HG03565 (cell line): ENCODE results near the gene NT5C3A.
"Not testable (repeated sequence)": the region's sequence is repeated elsewhere in the genome, so short reads cannot be mapped to it uniquely, and the experiment has no call there.

ENCODE experiments used
- ATAC-seq: cut with Tn5 transposase; IDR thresholded peaks from one replicate; pipeline ENCODE4 v1.9.1; 2021; ENCODE audit warnings: mild to moderate bottlenecking, moderate library complexity; ENCODE audit not compliant: unreplicated experiment

The NT5C3A gene

GRCh38 chr7:32991975-32992700, 70.4 kb downstream of the NT5C3A start:
- ATAC-seq: not testable (repeated sequence)

GRCh38 chr7:32991068-32991585, 71.4 kb downstream of the NT5C3A start:
- not testable (repeated sequence) for ATAC-seq

GRCh38 chr7:32988148-32988547, 74.4 kb downstream of the NT5C3A start:
- peak; percentile 73 for ATAC-seq

- not testable (repeated sequence) for ATAC-seq
Observed at GRCh38 chr7:32979902-32980301, 82.7 kb downstream of the NT5C3A start.

- not testable (repeated sequence) for ATAC-seq
Observed at GRCh38 chr7:32979246-32979645, 83.3 kb downstream of the NT5C3A start.

- ATAC-seq: not testable (repeated sequence)
Observed at GRCh38 chr7:32977159-32977558, 85.4 kb downstream of the NT5C3A start.

GRCh38 chr7:32971967-32972366, 90.6 kb downstream of the NT5C3A start:
- not testable (repeated sequence) for ATAC-seq

DNA sequence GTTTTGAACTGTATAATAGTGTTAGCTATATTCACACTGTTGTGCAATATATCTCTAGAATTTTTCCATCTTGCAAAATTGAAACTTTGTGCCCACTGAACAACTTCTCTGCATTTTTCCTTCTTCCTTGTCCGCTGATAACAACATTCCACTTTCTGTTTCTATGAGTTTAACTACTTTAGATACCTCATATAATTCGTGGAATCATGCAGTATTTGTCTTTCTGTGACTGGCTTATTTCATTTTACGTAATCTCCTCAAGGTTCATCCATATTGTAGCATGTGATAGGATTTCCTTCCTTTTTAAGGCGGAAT, 95.4 kb downstream of the NT5C3A start:
- ATAC-seq: not testable (repeated sequence)

GRCh38 chr7:32966489-32967267, 95.9 kb downstream of the NT5C3A start:
- ATAC-seq: not testable (repeated sequence)

DNA sequence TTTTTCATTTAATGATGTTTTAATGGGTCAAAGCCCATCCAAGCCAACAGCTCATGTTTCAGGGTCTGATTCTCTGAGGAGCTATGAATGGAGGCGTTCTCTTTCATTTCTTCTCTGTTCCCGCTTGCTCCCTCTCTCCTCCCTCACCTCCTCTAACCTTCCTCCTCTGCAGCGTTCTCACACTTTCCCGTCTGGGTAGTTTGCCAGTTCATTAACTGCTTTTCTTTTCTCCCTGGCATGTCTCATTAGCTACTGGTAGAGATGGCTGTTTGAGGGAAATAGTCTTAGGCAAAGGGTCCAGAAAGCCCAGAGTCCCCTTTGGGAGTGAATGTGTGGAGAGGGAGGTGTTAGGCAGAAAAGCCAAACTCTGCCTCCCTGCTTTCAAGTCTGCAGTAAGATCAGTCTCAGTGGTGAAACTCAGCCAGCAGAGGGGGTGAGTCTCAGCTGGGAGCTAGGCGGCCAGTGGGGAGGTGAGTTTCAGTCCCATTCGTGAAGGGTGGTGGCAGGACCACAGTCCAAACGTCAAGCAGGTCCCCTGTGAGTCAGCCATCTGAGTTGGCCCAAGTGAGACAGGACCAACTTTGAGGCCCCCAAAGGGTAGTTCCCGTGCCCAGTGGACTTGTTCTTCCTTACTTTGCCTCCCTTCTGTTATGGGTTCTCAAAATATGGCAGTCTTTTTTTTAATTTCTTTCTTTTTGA, 98.0 kb downstream of the NT5C3A start:
- ATAC-seq: peak; percentile 93
